Measurements from ENCODE around the gene MMP24.

MMP24 gene

GRCh38 chr20:35207950-35208611 lies 18.4 kb upstream of the MMP24 start:
- H3K27ac ChIP-seq = peak overlapping the region; percentile 21
- peak; percentile 90 for TF ChIP-seq CTCF (IDR thresholded peaks at IDR 0.05)
- no peaks in the 10 kb centered on the region for H3K27me3 ChIP-seq (ENCODE audit: control insufficient read depth, insufficient read depth, low read length)
- H3K9me3 ChIP-seq (ENCODE audit: control insufficient read depth, low read length) = no peaks in the 10 kb centered on the region
- H3K4me3 ChIP-seq (ENCODE audit: low read depth, low read length) = peak overlapping the region; percentile 21
- H3K4me2 ChIP-seq (ENCODE audit: low read length) = peak overlapping the region; percentile 48
- no peaks in the 10 kb centered on the region for H3K4me1 ChIP-seq
- H3K79me2 ChIP-seq = no peaks in the 10 kb centered on the region
- no peak overlapping the region for H3K9ac ChIP-seq
- peak overlapping the region; percentile 71 for H2AFZ ChIP-seq
- H3K36me3 ChIP-seq (ENCODE audit: control insufficient read depth, insufficient read depth, low read length) = no peaks in the 10 kb centered on the region

DNA sequence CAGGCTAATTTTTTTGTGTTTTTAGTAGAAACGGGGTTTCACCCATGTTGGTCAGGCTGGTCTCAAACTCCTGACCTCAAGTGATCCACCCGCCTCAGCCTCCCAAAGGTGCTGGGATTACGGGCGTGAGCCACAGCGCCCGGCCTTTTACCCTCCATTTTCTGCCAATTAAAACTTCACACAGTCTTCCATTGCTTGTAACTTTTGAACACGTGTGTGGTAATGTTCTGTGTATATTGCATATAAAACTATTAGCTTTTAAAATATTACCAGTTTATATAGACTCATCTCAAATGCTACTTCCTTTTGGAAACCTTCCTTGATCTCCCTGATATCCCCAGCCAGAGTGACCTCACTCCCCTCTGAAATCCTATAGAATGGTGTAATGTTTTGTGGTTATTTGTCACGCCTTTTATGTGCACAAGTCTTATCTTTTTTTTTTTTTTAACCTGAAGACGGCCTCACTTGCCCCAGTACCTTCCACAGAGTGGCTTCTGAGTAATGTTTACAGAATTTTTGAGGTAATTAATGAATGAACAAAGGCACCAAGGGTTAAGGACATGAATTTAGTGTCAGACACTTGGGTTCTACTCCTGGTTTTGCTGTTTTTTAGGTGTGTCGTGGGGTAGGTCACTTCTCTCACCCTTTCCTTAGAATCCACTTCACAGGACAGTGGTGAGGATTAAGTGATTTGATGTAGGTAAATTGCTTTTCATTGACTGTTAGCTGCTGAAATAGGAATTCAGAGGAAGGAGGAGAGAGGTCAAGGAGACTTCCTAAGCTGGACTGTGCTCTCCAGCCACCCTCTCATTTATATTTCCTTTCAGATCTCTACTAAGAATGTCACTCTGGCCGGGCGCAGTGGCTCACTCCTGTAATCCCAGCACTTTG lies 11.2 kb upstream of the MMP24 start:
- H3K9me3 ChIP-seq (ENCODE audit: control insufficient read depth, low read length) = no peaks in the 10 kb centered on the region
- no peaks in the 10 kb centered on the region for H3K79me2 ChIP-seq
- H3K27me3 ChIP-seq (ENCODE audit: control insufficient read depth, insufficient read depth, low read length) = no peaks in the 10 kb centered on the region
- H3K4me1 ChIP-seq = no peaks in the 10 kb centered on the region
- no peak overlapping the region for H3K4me3 ChIP-seq (ENCODE audit: low read depth, low read length)
- no peaks in the 10 kb centered on the region for H3K36me3 ChIP-seq (ENCODE audit: control insufficient read depth, insufficient read depth, low read length)
- H3K9ac ChIP-seq = no peak overlapping the region
- no peak overlapping the region for H2AFZ ChIP-seq
- H3K27ac ChIP-seq = no peak overlapping the region
- TF ChIP-seq CTCF (IDR thresholded peaks at IDR 0.05) = no peak
- no peak overlapping the region for H3K4me2 ChIP-seq (ENCODE audit: low read length)

DNA sequence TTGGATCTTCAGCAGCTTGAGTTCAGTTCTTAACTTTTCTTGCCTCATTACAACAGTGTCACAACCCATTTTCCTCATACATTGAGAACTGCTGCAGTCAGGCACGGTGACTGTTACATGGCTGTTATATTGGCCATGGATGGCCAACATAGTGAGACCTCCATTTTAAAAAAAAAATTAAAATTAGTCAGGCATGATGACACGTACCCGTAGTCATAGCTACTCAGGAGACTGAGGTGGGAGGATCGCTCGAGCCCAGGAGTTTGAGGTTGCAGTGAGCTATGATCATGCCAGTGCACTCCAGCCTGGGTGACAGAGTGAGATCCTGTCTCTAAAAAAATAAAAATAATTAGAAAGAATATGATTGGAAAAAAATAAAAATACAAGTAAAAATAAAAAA lies 9.9 kb upstream of the MMP24 start:
- Histone ChIP-seq H3K9ac (no peak overlapping the region), H3K27ac (no peak overlapping the region), H2AFZ (no peak overlapping the region), H3K79me2 (no peaks in the 10 kb centered on the region), H3K4me3 (ENCODE audit: low read depth, low read length) (no peak overlapping the region), H3K4me2 (ENCODE audit: low read length) (no peak overlapping the region), H3K27me3 (ENCODE audit: control insufficient read depth, insufficient read depth, low read length) (no peaks in the 10 kb centered on the region), H3K9me3 (ENCODE audit: control insufficient read depth, low read length) (no peaks in the 10 kb centered on the region), H3K4me1 (no peaks in the 10 kb centered on the region), H3K36me3 (ENCODE audit: control insufficient read depth, insufficient read depth, low read length) (no peaks in the 10 kb centered on the region)
- no peak for TF ChIP-seq CTCF (IDR thresholded peaks at IDR 0.05)

DNA sequence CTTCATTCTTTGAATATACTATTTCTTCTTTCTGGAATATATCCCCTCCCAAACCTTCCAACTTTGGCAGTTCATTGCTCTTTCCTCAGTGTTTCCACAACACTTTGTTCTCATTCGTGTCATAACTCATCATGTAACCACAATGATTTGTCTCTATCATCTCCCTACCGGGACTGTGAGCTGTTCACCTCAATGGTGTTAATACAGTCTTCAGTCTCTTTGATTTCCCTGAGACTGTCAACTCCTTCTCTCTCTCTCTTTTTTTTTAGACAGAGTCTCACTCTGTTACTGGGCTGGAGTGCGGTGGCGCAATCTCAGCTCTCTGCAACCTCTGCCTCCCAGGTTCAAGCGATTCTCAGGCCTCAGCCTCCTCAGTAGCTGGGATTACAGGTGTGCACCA lies 2.5 kb upstream of the MMP24 start:
- H3K4me3 ChIP-seq (ENCODE audit: low read depth, low read length) = no peak overlapping the region
- no peak overlapping the region for H3K9ac ChIP-seq
- H3K27ac ChIP-seq = no peak overlapping the region
- no peaks in the 10 kb centered on the region for H3K36me3 ChIP-seq (ENCODE audit: control insufficient read depth, insufficient read depth, low read length)
- H3K4me2 ChIP-seq (ENCODE audit: low read length) = no peak overlapping the region
- no peaks in the 10 kb centered on the region for H3K9me3 ChIP-seq (ENCODE audit: control insufficient read depth, low read length)
- no peaks in the 10 kb centered on the region for H3K27me3 ChIP-seq (ENCODE audit: control insufficient read depth, insufficient read depth, low read length)
- H3K4me1 ChIP-seq = peaks cover 7% of the 10 kb centered on the region
- TF ChIP-seq CTCF (IDR thresholded peaks at IDR 0.05) = no peak
- H2AFZ ChIP-seq = no peak overlapping the region
- H3K79me2 ChIP-seq = no peaks in the 10 kb centered on the region
